DOHH2 (cell line): ENCODE results near the gene SF3A1.

Experiments
- CTCF ChIP-seq: fragments of 200-600 bp; sonication (generic); IDR thresholded peaks from one replicate; pipeline ENCODE4 v1.5.1; 2014; ENCODE audit warnings: antibody characterized with exemption, mild to moderate bottlenecking, low read depth, low read length; ENCODE audit not compliant: poor library complexity, severe bottlenecking
- EZH2phosphoT487 ChIP-seq: fragments of 200-600 bp; sonication (generic); IDR thresholded peaks from 2 replicates; pipeline ENCODE4 v1.6.1; 2017; ENCODE audit warnings: borderline replicate concordance, mild to moderate bottlenecking, antibody characterized with exemption, low read length, moderate library complexity, mixed read lengths

GRCh38 chr22:30295576-30295975 lies 61.1 kb downstream of the SF3A1 start:
- no peak for TF ChIP-seq EZH2phosphoT487
- TF ChIP-seq CTCF: no peak
